Cerebellar cortex (tissue), 1 donor: ENCODE results near the gene GATA5.

ENCODE experiments used
- DNase-seq: peaks from one replicate; pipeline ENCODE4 v3.0.0-alpha.2; 2015; ENCODE audit warnings: low spot score

GATA5 gene

GRCh38 chr20:62472941-62473585, 2.7 kb downstream of the GATA5 start:
- DNase-seq: no peak

- no peak for DNase-seq
Observed at GRCh38 chr20:62472138-62472940, 3.5 kb downstream of the GATA5 start.

GRCh38 chr20:62470459-62470858, 5.3 kb downstream of the GATA5 start:
- no peak for DNase-seq

GRCh38 chr20:62470001-62470400, 5.8 kb downstream of the GATA5 start:
- DNase-seq: no peak

GRCh38 chr20:62469352-62469751, 6.4 kb downstream of the GATA5 start:
- no peak for DNase-seq

- DNase-seq: peak; percentile 5
Observed at GRCh38 chr20:62466806-62467537, 8.8 kb downstream of the GATA5 start.

GRCh38 chr20:62466072-62466760, 9.6 kb downstream of the GATA5 start:
- DNase-seq: no peak

GRCh38 chr20:62464990-62465389, 10.8 kb downstream of the GATA5 start:
- no peak for DNase-seq

- no peak for DNase-seq
Observed at GRCh38 chr20:62464425-62464770, 11.4 kb downstream of the GATA5 start.

GRCh38 chr20:62463651-62464424, 12.0 kb downstream of the GATA5 start:
- no peak for DNase-seq

GRCh38 chr20:62462976-62463592, 12.7 kb downstream of the GATA5 start:
- DNase-seq: no peak

GRCh38 chr20:62461834-62462233, 14.0 kb downstream of the GATA5 start:
- DNase-seq: no peak

- DNase-seq: no peak
Observed at GRCh38 chr20:62461157-62461556, 14.6 kb downstream of the GATA5 start.

GRCh38 chr20:62460678-62461077, 15.1 kb downstream of the GATA5 start:
- DNase-seq: no peak

GRCh38 chr20:62459488-62459887, 16.3 kb downstream of the GATA5 start:
- no peak for DNase-seq

GRCh38 chr20:62458275-62459251, 17.2 kb downstream of the GATA5 start:
- no peak for DNase-seq

GRCh38 chr20:62457831-62458230, 18.0 kb downstream of the GATA5 start:
- no peak for DNase-seq

- DNase-seq: no peak
Observed at GRCh38 chr20:62457098-62457497, 18.7 kb downstream of the GATA5 start.

- DNase-seq: no peak
Observed at GRCh38 chr20:62455929-62456328, 19.9 kb downstream of the GATA5 start.
